Stromal cell of bone marrow (primary cell): ENCODE data around the gene BEAN1.

Source experiments
- DNase-seq: peaks from one replicate; pipeline ENCODE4 v3.0.0-alpha.2; 2012; ENCODE audit warnings: low read depth

BEAN1 gene

GRCh38 chr16:66427036-66427860 is at the start of gene BEAN1:
Gene BEAN1 (plus strand): TSS chr16:66427295. CDS start chr16:66437677, 10,382 bp downstream.
- no peak for DNase-seq

GRCh38 chr16:66377324-66377723 is 49.8 kb upstream of the BEAN1 start:
- no peak for DNase-seq

GRCh38 chr16:66378741-66379570 is 48.1 kb upstream of the BEAN1 start:
- no peak for DNase-seq

- no peak for DNase-seq
Measured at GRCh38 chr16:66379571-66379941, 47.5 kb upstream of the BEAN1 start.

GRCh38 chr16:66380421-66380820 is 46.7 kb upstream of the BEAN1 start:
- no peak for DNase-seq

GRCh38 chr16:66381585-66382170 is 45.4 kb upstream of the BEAN1 start:
- DNase-seq = no peak

- no peak for DNase-seq
Measured at GRCh38 chr16:66382171-66382965, 44.7 kb upstream of the BEAN1 start.

GRCh38 chr16:66382966-66383299 is 44.2 kb upstream of the BEAN1 start:
- no peak for DNase-seq

- DNase-seq = no peak
Measured at GRCh38 chr16:66383551-66383950, 43.5 kb upstream of the BEAN1 start.

GRCh38 chr16:66385415-66385814 is 41.7 kb upstream of the BEAN1 start:
- DNase-seq = no peak

GRCh38 chr16:66386629-66387622 is 40.2 kb upstream of the BEAN1 start:
- DNase-seq = no peak

GRCh38 chr16:66387817-66388332 is 39.2 kb upstream of the BEAN1 start:
- no peak for DNase-seq

- no peak for DNase-seq
Measured at GRCh38 chr16:66388350-66389139, 38.5 kb upstream of the BEAN1 start.

GRCh38 chr16:66389256-66390176 is 37.6 kb upstream of the BEAN1 start:
- DNase-seq = no peak

- no peak for DNase-seq
Measured at GRCh38 chr16:66390346-66391108, 36.6 kb upstream of the BEAN1 start.

- no peak for DNase-seq
Measured at GRCh38 chr16:66391726-66392670, 35.1 kb upstream of the BEAN1 start.
